ENCODE data around the gene OSGIN1. TPM values are rescaled to one million over a fixed set of nuclear protein-coding genes. Genes with fewer than 3 reads are reported as not detected.

Gene OSGIN1
- polyA plus RNA-seq, 4 donors: 0.23 to 0.64 (median 0.45) TPM

GRCh38 chr16:83925957-83926725 is 26.9 kb upstream of the OSGIN1 start:
- DNase-seq (ENCODE audit: low read depth in 4 of 4, low spot score in 2 of 4): no peak

DNA sequence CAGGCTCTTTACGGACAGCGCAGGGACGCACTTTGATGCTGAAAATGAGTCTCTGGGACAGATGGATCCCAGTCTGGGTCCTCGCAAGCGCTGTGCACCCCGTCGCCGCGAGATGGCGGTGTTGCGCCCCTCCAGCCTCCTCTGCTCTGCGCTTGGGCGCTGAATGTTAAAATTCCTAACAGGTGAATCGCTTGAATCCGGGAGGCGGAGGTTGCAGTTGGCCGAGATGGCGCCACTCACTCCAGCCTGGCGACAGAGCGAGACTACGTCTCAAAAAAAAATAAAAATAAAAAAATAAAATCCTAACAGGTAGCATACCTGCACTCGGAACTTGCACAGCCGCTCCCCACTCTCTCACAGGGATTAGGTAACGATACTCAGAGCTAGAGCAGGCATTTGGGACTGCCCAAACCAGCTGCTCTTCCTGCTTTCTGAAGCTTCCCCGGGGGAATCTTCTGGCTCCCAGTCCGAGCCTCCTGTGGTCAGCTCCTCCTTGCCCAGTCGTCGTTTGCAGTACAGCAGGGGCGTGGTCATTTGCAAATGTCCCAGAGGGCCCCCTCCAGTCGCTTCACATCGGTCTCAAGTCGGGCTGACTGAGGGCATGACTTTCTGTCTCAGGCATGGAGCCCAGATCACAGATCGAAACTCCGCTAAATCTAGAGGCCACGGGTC is 26.2 kb upstream of the OSGIN1 start:
- DNase-seq (ENCODE audit: low read depth in 4 of 4, low spot score in 2 of 4): peak in 3 of 4 donors; percentile 39 to 53 (median 45)

DNA sequence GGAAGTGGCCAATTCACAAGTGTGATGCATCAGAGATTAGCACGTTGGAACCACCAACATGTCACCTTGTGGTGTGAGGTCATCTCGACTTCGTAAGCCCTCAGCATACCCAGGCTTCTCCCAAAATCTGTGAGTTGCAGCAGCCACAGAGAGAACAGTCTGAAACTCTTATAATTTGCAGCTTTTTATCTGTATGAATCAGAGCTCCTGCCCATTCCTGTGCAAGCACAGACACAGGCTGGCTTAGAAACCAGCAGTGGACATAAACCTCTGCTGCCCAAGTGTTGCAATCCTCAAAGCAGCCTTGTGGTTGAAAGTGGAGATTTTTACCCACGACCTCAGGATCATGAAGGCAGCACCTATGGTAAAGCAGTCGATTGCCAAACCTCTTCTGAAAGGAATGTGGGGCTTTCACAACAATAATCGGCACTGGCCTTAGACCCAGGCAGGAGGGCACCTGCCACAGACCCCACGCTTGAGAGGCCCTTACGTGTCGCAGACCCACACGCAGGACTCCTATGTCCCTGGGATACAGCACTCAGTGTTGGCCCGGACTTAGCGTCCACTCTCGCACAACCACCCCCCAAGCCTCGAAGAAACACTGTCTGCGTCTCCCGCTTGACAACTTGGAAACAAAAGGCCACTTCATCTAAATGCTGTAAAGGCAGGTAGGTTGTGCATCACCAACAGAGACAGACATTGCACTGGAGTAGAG is 24.5 kb upstream of the OSGIN1 start:
- DNase-seq (ENCODE audit: low read depth in 4 of 4, low spot score in 2 of 4): no peak

- no peak for DNase-seq (ENCODE audit: low read depth in 4 of 4, low spot score in 2 of 4)
Measured at GRCh38 chr16:83929811-83930555, 23.1 kb upstream of the OSGIN1 start.

DNA sequence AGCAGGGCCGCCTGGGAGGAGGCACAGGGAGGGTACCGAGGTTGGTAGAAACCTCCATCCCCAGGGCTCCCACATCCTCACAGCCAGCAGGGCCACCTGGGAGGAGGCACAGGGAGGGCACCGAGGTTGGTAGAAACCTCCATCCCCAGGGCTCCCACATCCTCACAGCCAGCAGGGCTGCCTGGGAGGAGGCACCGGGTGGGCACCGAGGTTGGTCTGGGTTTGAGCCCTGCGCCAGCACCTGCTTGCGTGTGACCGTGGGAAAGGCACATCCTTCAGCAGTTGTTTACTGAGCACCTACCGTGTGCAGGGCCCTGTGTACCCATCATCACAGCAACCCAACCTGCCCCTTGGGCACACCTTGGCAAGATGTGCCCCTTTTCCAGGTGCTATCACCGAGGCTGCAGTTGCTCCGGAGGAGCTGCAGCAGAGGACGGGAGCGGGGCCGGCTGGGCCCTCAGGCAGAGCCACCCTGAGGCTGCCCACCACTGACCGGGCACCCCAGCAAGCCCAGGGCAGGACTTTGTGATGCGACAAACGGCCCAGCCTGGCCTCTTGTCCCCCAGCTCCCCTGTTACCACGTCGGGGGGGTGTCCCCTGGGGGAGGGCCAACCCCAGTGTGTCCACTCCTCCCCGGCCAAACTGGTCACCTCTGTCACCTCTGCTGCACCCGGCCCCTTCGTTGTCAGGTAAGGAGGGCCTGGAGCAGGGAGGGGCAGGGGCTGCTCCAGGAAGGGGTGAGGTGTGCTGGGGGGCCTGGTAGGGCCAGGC is 22.1 kb upstream of the OSGIN1 start:
- no peak for DNase-seq (ENCODE audit: low read depth in 4 of 4, low spot score in 2 of 4)

DNA sequence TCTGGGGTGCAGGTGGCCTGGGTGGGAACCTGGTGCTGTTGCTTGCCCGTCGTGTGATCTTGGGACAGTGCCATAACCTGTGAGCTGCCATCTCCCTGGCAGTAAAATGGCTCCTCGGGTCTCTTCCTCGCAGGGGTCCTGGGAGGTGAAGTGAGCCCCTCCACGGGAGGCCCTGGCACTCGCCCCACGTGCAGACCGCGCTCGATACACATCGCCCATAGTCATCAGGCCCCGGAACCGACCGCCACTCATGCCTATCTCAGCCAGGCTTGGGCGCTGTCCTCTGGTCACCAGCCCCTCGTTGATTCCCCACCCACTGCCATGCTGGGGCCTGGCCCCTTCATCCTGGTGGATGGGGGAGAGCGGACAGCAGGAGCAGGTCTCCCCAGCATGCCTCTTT is 21.5 kb upstream of the OSGIN1 start:
- no peak for DNase-seq (ENCODE audit: low read depth in 4 of 4, low spot score in 2 of 4)

DNA sequence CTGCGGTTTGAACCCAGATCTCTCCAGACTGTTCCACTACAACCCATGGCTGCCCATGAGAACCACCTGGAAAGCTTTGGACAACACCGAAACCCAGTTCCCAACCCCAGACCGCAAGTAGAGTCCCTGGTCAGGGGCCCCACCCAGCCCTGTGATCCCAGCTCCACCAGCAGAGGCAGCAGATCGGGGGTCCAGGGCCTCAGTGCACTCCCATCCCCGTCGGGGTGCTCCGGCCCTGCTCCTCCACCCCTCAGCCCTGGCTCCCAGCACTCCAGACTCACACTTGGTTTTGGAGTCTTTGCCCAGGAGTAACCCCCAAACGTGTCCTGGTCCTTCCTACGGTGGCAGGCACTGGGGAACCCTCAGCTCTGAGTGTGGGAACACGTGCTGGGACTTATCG is 20.7 kb upstream of the OSGIN1 start:
- no peak for DNase-seq (ENCODE audit: low read depth in 4 of 4, low spot score in 2 of 4)

GRCh38 chr16:83932955-83933673 is 19.9 kb upstream of the OSGIN1 start:
- no peak for DNase-seq (ENCODE audit: low read depth in 4 of 4, low spot score in 2 of 4)

DNA sequence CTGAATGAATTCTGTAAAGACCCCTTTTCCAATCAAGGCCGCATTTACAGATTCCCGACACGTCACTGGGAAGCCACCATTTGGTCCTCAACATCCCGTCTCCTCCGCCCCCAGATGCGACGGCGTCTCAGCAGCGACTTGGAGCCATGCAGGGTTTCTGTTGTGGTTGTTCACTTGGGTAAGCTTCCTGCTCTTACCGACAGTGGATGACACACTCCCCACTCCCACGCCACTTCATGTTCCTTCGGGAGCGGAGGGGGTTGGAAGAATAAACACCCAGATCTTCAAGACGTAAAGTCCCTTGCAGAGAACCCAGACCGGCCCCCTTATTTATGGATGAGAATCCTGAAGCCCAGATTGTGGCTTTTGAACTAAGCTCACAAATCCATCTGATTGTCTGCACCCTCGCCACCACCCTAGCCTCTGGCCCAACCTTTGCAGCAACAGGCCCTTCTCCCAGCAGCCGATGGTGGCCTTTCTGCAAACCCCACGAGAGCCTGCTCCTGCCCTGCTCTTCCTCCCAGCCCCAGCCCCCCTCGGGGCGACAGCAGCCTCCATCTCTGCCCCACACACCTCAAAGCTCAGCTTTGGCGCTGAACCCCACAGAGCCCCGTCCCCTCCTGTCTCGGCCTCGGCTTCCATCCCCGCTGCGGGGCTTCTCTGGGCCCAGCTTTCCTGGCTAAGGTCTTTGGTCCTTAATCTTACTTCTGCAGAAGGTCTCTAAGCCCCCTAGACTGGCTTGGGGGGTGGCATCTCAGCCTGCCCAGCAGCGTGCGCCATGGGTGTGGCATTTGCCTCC is 19.0 kb upstream of the OSGIN1 start:
- DNase-seq (ENCODE audit: low read depth in 4 of 4, low spot score in 2 of 4): no peak

DNA sequence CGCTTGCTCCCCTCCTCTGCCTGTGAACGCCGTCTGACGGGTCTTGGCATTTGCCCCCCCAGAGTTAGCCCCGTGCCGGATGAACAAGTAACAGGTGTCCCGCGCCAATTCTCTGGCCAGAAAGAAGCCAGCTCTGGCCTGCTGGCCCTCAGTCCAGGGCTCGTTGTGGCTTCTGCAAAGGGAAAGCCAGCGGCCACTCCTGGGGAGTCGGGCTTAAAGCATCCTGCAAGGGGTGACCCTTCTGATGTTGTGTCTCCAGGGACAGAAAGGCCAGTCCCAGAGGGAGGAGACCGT is 18.4 kb upstream of the OSGIN1 start:
- DNase-seq (ENCODE audit: low read depth in 4 of 4, low spot score in 2 of 4): no peak

- DNase-seq (ENCODE audit: low read depth in 4 of 4, low spot score in 2 of 4): no peak
Measured at GRCh38 chr16:83935005-83935857, 17.8 kb upstream of the OSGIN1 start.

- DNase-seq (ENCODE audit: low read depth in 4 of 4, low spot score in 2 of 4): no peak
Measured at GRCh38 chr16:83935858-83936255, 17.2 kb upstream of the OSGIN1 start.

DNA sequence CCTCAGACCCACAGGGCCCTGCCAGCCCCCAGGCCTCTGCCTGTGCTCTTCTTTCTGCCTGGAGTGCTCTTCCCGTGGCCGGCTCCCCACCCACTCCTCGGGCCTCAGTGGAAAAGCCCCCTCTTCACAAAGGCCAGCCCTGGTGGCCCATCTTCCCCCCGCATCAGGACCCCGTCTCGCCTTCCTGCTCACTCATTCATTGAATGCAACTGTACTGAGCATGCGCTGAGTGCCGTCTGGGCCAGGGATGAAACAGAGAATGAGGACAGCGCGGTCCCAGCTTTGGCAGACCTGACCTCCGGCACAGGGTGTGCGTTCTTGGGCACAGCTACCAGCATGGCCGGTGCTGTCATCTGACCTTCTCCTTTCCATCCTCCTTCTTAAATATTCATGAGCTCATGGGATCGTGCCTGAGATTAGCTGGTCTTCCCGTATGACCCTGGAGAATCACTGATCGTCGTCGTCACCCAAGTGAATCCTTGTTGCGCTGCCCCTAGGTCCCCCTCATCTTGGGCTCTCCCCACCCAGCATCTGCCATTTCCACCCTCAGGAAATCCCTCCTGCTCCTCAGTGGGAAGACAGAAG is 16.4 kb upstream of the OSGIN1 start:
- DNase-seq (ENCODE audit: low read depth in 4 of 4, low spot score in 2 of 4): no peak

GRCh38 chr16:83937267-83937666 is 15.8 kb upstream of the OSGIN1 start:
- DNase-seq (ENCODE audit: low read depth in 4 of 4, low spot score in 2 of 4): no peak

DNA sequence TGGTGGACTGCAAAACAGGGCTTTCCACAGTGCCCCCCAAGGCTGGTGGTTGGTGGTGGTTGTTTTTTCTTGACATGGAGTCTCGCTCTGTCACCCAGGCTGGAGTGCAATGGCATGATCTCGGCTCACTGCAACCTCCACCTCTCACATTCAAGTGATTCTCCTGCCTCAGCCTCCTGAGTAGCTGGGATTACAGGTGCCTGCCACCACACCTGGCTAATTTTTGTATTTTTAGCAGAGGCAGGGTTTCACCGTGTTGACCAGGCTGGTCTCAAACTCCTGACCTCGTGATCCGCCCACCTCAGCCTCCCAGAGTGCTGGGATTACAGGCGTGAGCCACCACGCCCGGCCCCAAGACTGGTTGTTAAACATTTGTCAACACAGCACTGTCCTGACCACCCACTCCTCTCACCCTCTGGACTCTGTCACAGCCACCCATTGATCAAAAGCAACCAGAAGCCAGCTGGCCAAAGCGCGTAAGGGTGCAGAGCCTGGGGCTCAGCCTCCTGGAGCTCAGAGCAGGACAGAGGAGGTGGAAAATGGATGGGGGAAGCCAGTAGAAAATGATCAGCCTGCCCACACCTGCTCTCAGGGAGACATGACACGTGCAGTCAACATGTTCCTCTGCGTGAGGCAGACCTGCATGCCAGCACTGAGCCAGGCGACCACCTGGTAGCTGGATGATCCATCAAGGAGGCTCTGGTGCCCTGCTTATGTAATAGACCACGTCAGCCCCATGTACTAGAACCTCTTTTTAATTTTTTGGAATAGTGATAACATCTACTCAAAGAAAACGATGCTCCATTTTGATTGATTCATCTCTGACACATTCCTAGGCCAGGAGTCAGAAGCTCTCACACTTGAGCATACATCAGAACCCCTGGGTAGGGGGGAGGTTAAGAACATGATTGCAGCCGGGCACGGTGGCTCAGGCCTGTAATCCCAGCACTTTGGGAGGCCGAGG is 14.8 kb upstream of the OSGIN1 start:
- no peak for DNase-seq (ENCODE audit: low read depth in 4 of 4, low spot score in 2 of 4)

GRCh38 chr16:83939266-83939855 is 13.7 kb upstream of the OSGIN1 start:
- DNase-seq (ENCODE audit: low read depth in 4 of 4, low spot score in 2 of 4): no peak
